ENCODE measurements around the gene CD101.

CD101 gene

DNA sequence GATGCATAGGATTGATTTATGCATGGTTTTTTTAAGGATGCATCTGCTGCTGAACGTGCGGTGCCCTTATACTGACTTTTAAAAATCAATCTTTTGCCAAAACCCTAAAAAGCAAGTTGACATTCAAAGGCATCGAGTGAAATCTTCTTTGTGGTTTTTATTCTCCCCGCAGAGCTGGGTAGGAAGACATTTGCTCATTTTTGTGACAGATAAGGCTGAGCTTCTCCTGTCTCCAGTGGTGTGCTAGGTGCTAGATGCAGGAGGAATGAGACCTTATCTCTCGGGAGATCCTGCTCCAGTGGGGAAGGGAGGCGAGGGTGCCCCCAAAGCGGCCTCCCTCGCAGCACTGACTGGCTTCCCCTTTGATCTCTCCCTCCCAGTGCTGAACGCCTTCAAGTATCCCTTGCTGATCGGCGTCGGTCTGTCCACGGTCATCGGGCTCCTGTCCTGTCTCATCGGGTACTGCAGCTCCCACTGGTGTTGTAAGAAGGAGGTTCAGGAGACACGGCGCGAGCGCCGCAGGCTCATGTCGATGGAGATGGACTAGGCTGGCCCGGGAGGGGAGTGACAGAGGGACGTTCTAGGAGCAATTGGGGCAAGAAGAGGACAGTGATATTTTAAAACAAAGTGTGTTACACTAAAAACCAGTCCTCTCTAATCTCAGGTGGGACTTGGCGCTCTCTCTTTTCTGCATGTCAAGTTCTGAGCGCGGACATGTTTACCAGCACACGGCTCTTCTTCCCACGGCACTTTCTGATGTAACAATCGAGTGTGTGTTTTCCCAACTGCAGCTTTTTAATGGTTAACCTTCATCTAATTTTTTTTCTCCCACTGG, 14.9 kb upstream of the CD101 start:
- no peaks in the 10 kb centered on the region for H3K9me3 ChIP-seq (ENCODE audit: insufficient read depth, low read length, severe bottlenecking)
- H3K27me3 ChIP-seq (ENCODE audit: insufficient read depth, low read length, poor library complexity) = no peaks in the 10 kb centered on the region
- no peaks in the 10 kb centered on the region for H3K79me2 ChIP-seq (ENCODE audit: insufficient read depth, low read length)
- H3K4me2 ChIP-seq (ENCODE audit: insufficient read depth, low read length) = peak overlapping the region; percentile 35; the same call in 1 of the 2 replicates
- no peak overlapping the region for H3K4me3 ChIP-seq (ENCODE audit: low read depth in 1 of 2, low read length in 2 of 2)
- H3K9ac ChIP-seq (ENCODE audit: low read depth, low read length) = peak overlapping the region; percentile 13; the same call in 1 of the 2 replicates
- ATAC-seq (ENCODE audit: insufficient read depth, low read depth) = peak; percentile 42
- peak overlapping the region; percentile 74 for H3K27ac ChIP-seq (ENCODE audit: low read length)
- peak overlapping the region; percentile 80 for H2AFZ ChIP-seq (ENCODE audit: low read depth, low read length)
- no peaks in the 10 kb centered on the region for H3K36me3 ChIP-seq (ENCODE audit: insufficient read depth, low read length)
- peak; percentile 36 for DNase-seq
- no peaks in the 10 kb centered on the region for H4K20me1 ChIP-seq (ENCODE audit: insufficient read depth, low read length)
- peaks cover 21% of the 10 kb centered on the region for H3K4me1 ChIP-seq (ENCODE audit: insufficient read depth, low read length)
- TF ChIP-seq CTCF (IDR thresholded peaks at IDR 0.05; ENCODE audit: borderline replicate concordance, extremely low read depth, low read length, poor library complexity, severe bottlenecking) (no peak), EZH2 (IDR thresholded peaks at IDR 0.05; ENCODE audit: borderline replicate concordance, low read depth, low read length, severe bottlenecking) (no peak)

- Histone ChIP-seq H3K27me3 (ENCODE audit: insufficient read depth, low read length, poor library complexity) (no peaks in the 10 kb centered on the region), H3K4me1 (ENCODE audit: insufficient read depth, low read length) (peaks cover 21% of the 10 kb centered on the region), H3K79me2 (ENCODE audit: insufficient read depth, low read length) (no peaks in the 10 kb centered on the region), H3K27ac (ENCODE audit: low read length) (peak overlapping the region; percentile 74), H3K9me3 (ENCODE audit: insufficient read depth, low read length, severe bottlenecking) (no peaks in the 10 kb centered on the region), H2AFZ (ENCODE audit: low read depth, low read length) (peak overlapping the region; percentile 80), H3K36me3 (ENCODE audit: insufficient read depth, low read length) (no peaks in the 10 kb centered on the region), H3K4me3 (ENCODE audit: low read depth in 1 of 2, low read length in 2 of 2) (0 out of 4 replicates have a peak overlapping the region, but pooled peaks of 1 of the 2 experiments have one; percentile 4), H3K4me2 (ENCODE audit: insufficient read depth, low read length) (peak overlapping the region; percentile 35), H4K20me1 (ENCODE audit: insufficient read depth, low read length) (no peaks in the 10 kb centered on the region), H3K9ac (ENCODE audit: low read depth, low read length) (peak overlapping the region; percentile 28)
- DNase-seq (peak; percentile 84), ATAC-seq (ENCODE audit: insufficient read depth, low read depth) (peak; percentile 97)
- TF ChIP-seq CTCF (IDR thresholded peaks at IDR 0.05; ENCODE audit: borderline replicate concordance, extremely low read depth, low read length, poor library complexity, severe bottlenecking) (no peak), EZH2 (IDR thresholded peaks at IDR 0.05; ENCODE audit: borderline replicate concordance, low read depth, low read length, severe bottlenecking) (no peak)
Measured at GRCh38 chr1:116987256-116987555, 14.4 kb upstream of the CD101 start.

DNA sequence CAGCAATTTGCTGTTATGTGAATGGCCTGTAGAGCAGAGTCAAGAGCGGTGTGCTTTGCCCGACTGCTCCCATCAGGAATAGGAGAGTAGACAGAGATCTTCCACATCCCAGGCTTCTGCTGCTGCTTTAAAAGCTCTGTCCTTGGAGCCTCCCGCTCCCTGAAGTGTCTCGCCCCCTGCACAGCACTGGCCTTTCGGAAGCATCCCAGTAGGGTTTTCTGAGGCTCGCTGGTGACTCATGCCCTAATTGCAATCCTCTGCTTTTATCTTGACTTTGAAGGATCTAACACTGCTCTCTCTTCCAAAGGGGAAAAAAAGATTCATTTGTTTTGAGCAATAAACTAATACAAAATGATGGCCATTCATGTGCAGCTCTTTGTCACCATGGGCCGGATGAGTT, 13.3 kb upstream of the CD101 start:
- Histone ChIP-seq H2AFZ (ENCODE audit: low read depth, low read length) (0 out of 2 replicates have a peak overlapping the region, but pooled peaks have one; percentile 80), H3K4me1 (ENCODE audit: insufficient read depth, low read length) (peaks cover 21% of the 10 kb centered on the region), H3K4me2 (ENCODE audit: insufficient read depth, low read length) (no peak overlapping the region), H3K36me3 (ENCODE audit: insufficient read depth, low read length) (no peaks in the 10 kb centered on the region), H3K4me3 (ENCODE audit: low read depth in 1 of 2, low read length in 2 of 2) (no peak overlapping the region), H3K9ac (ENCODE audit: low read depth, low read length) (no peak overlapping the region), H3K9me3 (ENCODE audit: insufficient read depth, low read length, severe bottlenecking) (no peaks in the 10 kb centered on the region), H3K27ac (ENCODE audit: low read length) (no peak overlapping the region; the same call in 1 of the 2 replicates), H3K27me3 (ENCODE audit: insufficient read depth, low read length, poor library complexity) (no peaks in the 10 kb centered on the region), H3K79me2 (ENCODE audit: insufficient read depth, low read length) (no peaks in the 10 kb centered on the region), H4K20me1 (ENCODE audit: insufficient read depth, low read length) (no peaks in the 10 kb centered on the region)
- TF ChIP-seq EZH2 (IDR thresholded peaks at IDR 0.05; ENCODE audit: borderline replicate concordance, low read depth, low read length, severe bottlenecking) (no peak), CTCF (IDR thresholded peaks at IDR 0.05; ENCODE audit: borderline replicate concordance, extremely low read depth, low read length, poor library complexity, severe bottlenecking) (no peak)
- ATAC-seq (ENCODE audit: insufficient read depth, low read depth) (no peak), DNase-seq (no peak)

Measured in DND-41 (cell line).